B cell (primary cell): ENCODE data around the gene RAB3IL1. TPM values are rescaled to one million over a fixed set of nuclear protein-coding genes. Genes with fewer than 3 reads are reported as not detected.

Experiments
- ATAC-seq: fragments of 200-7000 bp; cut with Tn5 transposase; one replicate; pipeline ENCODE4 v1.10.0; 2021; ENCODE audit warnings: low read depth, mild to moderate bottlenecking, moderate number of reproducible peaks, moderate library complexity
- CTCF ChIA-PET: fragments of 350-600 bp; sonication (Branson Sonifier 250); formaldehyde crosslinking; loops from one replicate; lab custom pipeline; 2021; ENCODE audit warnings: antibody characterized with exemption, inconsistent platforms; lab: Charles Lee
- POLR2A ChIA-PET: fragments of 350-600 bp; sonication (Branson Sonifier 250); formaldehyde crosslinking; loops from one replicate; lab custom pipeline; 2021; ENCODE audit warnings: antibody characterized with exemption; lab: Charles Lee
- DNase-seq: peaks from one replicate; pipeline ENCODE4 v3.0.0; 2013
- H2AFZ ChIP-seq: 2 replicates; pipeline ENCODE4 v1.6.1; 2012; ENCODE audit warnings: mild to moderate bottlenecking, low read depth, low read length; ENCODE audit not compliant: insufficient read depth, poor library complexity, severe bottlenecking
- H3K27ac ChIP-seq, 2 donors: 1 replicate in 1 of 2; 2 replicates in 1 of 2; pipeline ENCODE4 v1.5.1; 2012 to 2013; ENCODE audit warnings: low read length in 2 of 2, mild to moderate bottlenecking in 2 of 2, moderate library complexity in 1 of 2
- H3K27me3 ChIP-seq, 4 experiments: fragments of 200-600 bp in 1 of 4; sonication (generic) in 1 of 4; replicated peaks in 1 of 4; 1 replicate in 2 of 4; 2 replicates in 2 of 4; pipeline versions ENCODE4 v1.6.1 to v1.7.0; 2013 to 2016; ENCODE audit warnings: low read length in 3 of 4, mild to moderate bottlenecking in 2 of 4, mixed read lengths in 1 of 4, moderate library complexity in 1 of 4; ENCODE audit not compliant: insufficient read depth in 4 of 4, control insufficient read depth in 3 of 4; ENCODE audit errors: control extremely low read depth in 1 of 4
- H3K36me3 ChIP-seq, 2 experiments: replicated peaks in 1 of 2; 1 replicate in 1 of 2; 2 replicates in 1 of 2; pipeline versions ENCODE4 v1.6.1 to v1.7.1; 2013; ENCODE audit warnings: low read length in 1 of 2; ENCODE audit not compliant: insufficient read depth in 2 of 2, control insufficient read depth in 1 of 2; ENCODE audit errors: control extremely low read depth in 1 of 2, extremely low read depth in 1 of 2
- H3K4me1 ChIP-seq, 2 donors: fragments of 200-600 bp in 1 of 2; sonication (generic) in 1 of 2; 1 replicate in 1 of 2; 2 replicates in 1 of 2; pipeline versions ENCODE4 v1.5.1 to v1.6.1; 2013 to 2017; ENCODE audit warnings: low read length in 2 of 2; ENCODE audit not compliant: control insufficient read depth in 2 of 2, insufficient read depth in 2 of 2
- H3K4me2 ChIP-seq: replicated peaks from 2 replicates; pipeline ENCODE3; 2012; ENCODE audit warnings: mild to moderate bottlenecking, low read depth, low read length; ENCODE audit not compliant: poor library complexity, severe bottlenecking
- H3K4me3 ChIP-seq, 5 experiments: fragments of 200-600 bp in 1 of 5; sonication (generic) in 1 of 5; 1 replicate in 3 of 5; 2 replicates in 2 of 5; pipeline versions ENCODE4 v1.5.1 to v1.7.0; 2011 to 2016; ENCODE audit warnings: low read length in 4 of 5, mild to moderate bottlenecking in 4 of 5, low read depth in 2 of 5, control low read depth in 1 of 5, moderate library complexity in 1 of 5; ENCODE audit not compliant: insufficient read depth in 1 of 5; ENCODE audit errors: control extremely low read depth in 1 of 5, extremely low read depth in 1 of 5
- H3K79me2 ChIP-seq: fragments of 200-600 bp; sonication (generic); one replicate; pipeline ENCODE4 v1.6.0; 2016; ENCODE audit warnings: low read length; ENCODE audit not compliant: control insufficient read depth, insufficient read depth
- H3K9ac ChIP-seq: fragments of 200-600 bp; sonication (generic); 2 replicates; pipeline ENCODE4 v1.6.1; 2017; ENCODE audit warnings: mild to moderate bottlenecking, low read length, moderate library complexity
- H3K9me3 ChIP-seq, 3 donors: one replicate each; pipeline versions ENCODE4 v1.6.1 to v1.7.1; 2013; ENCODE audit warnings: low read length in 2 of 3; ENCODE audit not compliant: control insufficient read depth in 2 of 3, insufficient read depth in 1 of 3; ENCODE audit errors: control extremely low read depth in 1 of 3
- H4K20me1 ChIP-seq: 2 replicates; pipeline ENCODE4 v1.6.0; 2012; ENCODE audit warnings: mild to moderate bottlenecking, low read length; ENCODE audit not compliant: insufficient read depth, control insufficient read depth, poor library complexity, severe bottlenecking
- H3K27ac Mint-ChIP-seq: one replicate; pipeline ENCODE4 v1.8.0; 2021; ENCODE audit warnings: mixed read lengths
- H3K27me3 Mint-ChIP-seq: one replicate; pipeline ENCODE4 v1.8.0; 2021; ENCODE audit warnings: mixed read lengths
- H3K4me1 Mint-ChIP-seq: one replicate; pipeline ENCODE4 v1.8.0; 2021; ENCODE audit warnings: mixed read lengths
- H3K4me3 Mint-ChIP-seq: one replicate; pipeline ENCODE4 v1.8.0; 2021; ENCODE audit warnings: mixed read lengths
- H3K9me3 Mint-ChIP-seq: one replicate; pipeline ENCODE4 v1.8.0; 2022; ENCODE audit warnings: mixed read lengths; ENCODE audit not compliant: insufficient read depth
- EZH2 ChIP-seq: IDR thresholded peaks from 2 replicates; pipeline ENCODE4 v1.6.1; 2012; ENCODE audit warnings: borderline replicate concordance, low read depth, mild to moderate bottlenecking, moderate library complexity, low read length; ENCODE audit not compliant: insufficient read depth, poor library complexity, severe bottlenecking
- WGBS: methylation state at CpG from one replicate; pipeline ENCODE4 v1.1.5; 2013; ENCODE audit warnings: missing lambda C conversion rate; ENCODE audit not compliant: insufficient coverage; 5-methylcytosine and 5-hydroxymethylcytosine counted together
- intact Hi-C: fragments of 100-400 bp; cut with micrococcal nuclease; formaldehyde crosslinking; loops from one replicate; pipeline ENCODE4 v1.10.0; 2022
- polyA plus RNA-seq: library from polyadenylated mRNA; depleted of rRNA; stranded (reverse); fragments of >200 nt; gene quantifications from 2 replicates; pipeline ENCODE4 v1.2.3, GENCODE V29; 2012
- total RNA-seq, 2 donors: library from RNA; stranded (reverse); fragments of 120-200 nt in 1 of 2; gene quantifications; 1 replicate in 1 of 2; 2 replicates in 1 of 2; pipeline versions ENCODE4 v1.2.3 to v1.2.4, GENCODE V29; 2013 to 2022
- TF ChIP-seq, protein P1 (sequence below): fragments of 200-600 bp; IDR thresholded peaks from one replicate; pipeline ENCODE4 v1.8.0; 2022; ENCODE audit warnings: antibody characterized with exemption, mild to moderate bottlenecking

Gene RAB3IL1
- total and polyA plus RNA-seq, 2 donors (not counting 1 experiment from before 2014, with no cell fraction given), result 0.27 TPM; not detected in 1

GRCh38 chr11:61901397-61901796 is 16.0 kb downstream of the RAB3IL1 start:
- Histone ChIP-seq H3K9me3 (peaks cover 0 to 6% (median 0%) of the 10 kb centered on the region in 3 donors), H3K4me1 (peaks cover 21 to 34% of the 10 kb centered on the region in 2 donors), H3K9ac (no peak overlapping the region), H3K79me2 (no peaks in the 10 kb centered on the region), H4K20me1 (no peaks in the 10 kb centered on the region), H3K4me2 (no peak overlapping the region), H2AFZ (no peak overlapping the region), H3K36me3 (no peaks in the 10 kb centered on the region), H3K27me3 (peaks cover 0 to 3% (median 2%) of the 10 kb centered on the region in 4 experiments), H3K27ac (no peak overlapping the region), H3K4me3 (no peak overlapping the region)
- 98% methylated on average over 10 of the region's 10 CpGs for WGBS
- no peak for DNase-seq
- no peak for TF ChIP-seq EZH2
- TF ChIP-seq, protein P1, sequence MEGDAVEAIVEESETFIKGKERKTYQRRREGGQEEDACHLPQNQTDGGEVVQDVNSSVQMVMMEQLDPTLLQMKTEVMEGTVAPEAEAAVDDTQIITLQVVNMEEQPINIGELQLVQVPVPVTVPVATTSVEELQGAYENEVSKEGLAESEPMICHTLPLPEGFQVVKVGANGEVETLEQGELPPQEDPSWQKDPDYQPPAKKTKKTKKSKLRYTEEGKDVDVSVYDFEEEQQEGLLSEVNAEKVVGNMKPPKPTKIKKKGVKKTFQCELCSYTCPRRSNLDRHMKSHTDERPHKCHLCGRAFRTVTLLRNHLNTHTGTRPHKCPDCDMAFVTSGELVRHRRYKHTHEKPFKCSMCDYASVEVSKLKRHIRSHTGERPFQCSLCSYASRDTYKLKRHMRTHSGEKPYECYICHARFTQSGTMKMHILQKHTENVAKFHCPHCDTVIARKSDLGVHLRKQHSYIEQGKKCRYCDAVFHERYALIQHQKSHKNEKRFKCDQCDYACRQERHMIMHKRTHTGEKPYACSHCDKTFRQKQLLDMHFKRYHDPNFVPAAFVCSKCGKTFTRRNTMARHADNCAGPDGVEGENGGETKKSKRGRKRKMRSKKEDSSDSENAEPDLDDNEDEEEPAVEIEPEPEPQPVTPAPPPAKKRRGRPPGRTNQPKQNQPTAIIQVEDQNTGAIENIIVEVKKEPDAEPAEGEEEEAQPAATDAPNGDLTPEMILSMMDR, result no peak
- Mint-ChIP-seq H3K4me1 (peaks cover 21% of the 10 kb centered on the region), H3K27me3 (peaks cover 4% of the 10 kb centered on the region), H3K9me3 (no peaks in the 10 kb centered on the region), H3K27ac (no peak overlapping the region), H3K4me3 (no peak overlapping the region)
- no peak for ATAC-seq
- POLR2A ChIA-PET, result no interaction called here
- CTCF ChIA-PET, result interaction anchor here (0.6 to 12.0 kb wide), 9 partner anchors 21 to 778 kb away, joined by 3 to 424 read pairs (median 71); partner anchors contain the start of gene BEST1
- intact Hi-C loops, result no loop called here

DNA sequence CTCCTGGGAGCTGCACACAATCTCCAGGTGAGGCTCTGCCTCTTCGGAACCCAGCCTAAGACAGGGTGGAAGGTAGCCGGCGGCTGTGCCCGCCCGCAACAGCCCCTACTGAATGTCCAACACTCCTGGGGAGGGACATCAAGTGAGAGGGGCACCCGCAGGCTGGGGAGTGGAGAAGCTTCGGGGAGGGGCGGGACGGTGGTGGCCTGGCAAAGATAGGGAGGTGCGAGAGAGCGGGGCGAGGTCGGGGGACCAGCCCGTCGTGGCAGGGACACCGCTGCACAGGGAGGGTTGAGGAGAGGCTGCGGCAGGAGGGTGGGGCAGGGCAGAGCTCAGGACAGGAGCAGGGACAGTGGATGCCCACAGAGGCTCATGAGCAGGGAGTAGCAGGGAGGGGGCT is 17.1 kb downstream of the RAB3IL1 start:
- no peaks in the 10 kb centered on the region for H3K9me3 Mint-ChIP-seq
- H3K27me3 Mint-ChIP-seq, result peaks cover 4% of the 10 kb centered on the region
- ChIA-PET POLR2A (no interaction called here), CTCF (interaction anchor here (1.8 to 12.0 kb wide), 11 partner anchors 9 to 206 kb away, joined by 4 to 424 read pairs (median 71); partner anchors contain the start of genes BEST1, FADS3 and FTH1)
- Histone ChIP-seq H3K9ac (no peak overlapping the region), H3K4me3 (no peak overlapping the region), H2AFZ (no peak overlapping the region), H3K4me1 (peaks cover 21 to 34% of the 10 kb centered on the region in 2 donors), H3K27ac (no peak overlapping the region), H3K9me3 (peaks cover 0 to 6% (median 0%) of the 10 kb centered on the region in 3 donors), H3K27me3 (peaks cover 0 to 3% (median 2%) of the 10 kb centered on the region in 4 experiments), H4K20me1 (no peaks in the 10 kb centered on the region), H3K4me2 (no peak overlapping the region), H3K79me2 (no peaks in the 10 kb centered on the region), H3K36me3 (no peaks in the 10 kb centered on the region)
- H3K4me3 Mint-ChIP-seq, result no peak overlapping the region
- intact Hi-C loops, result no loop called here
- DNase-seq (no peak), ATAC-seq (no peak)
- H3K4me1 Mint-ChIP-seq, result peaks cover 23% of the 10 kb centered on the region
- 94% methylated on average over 16 of the region's 17 CpGs for WGBS
- H3K27ac Mint-ChIP-seq, result no peak overlapping the region
- TF ChIP-seq, protein P1, result no peak
- no peak for TF ChIP-seq EZH2
